PC-9 (cell line): ENCODE results near the gene ORAI3.

Experiments
- EZH2 ChIP-seq: fragments of 200-600 bp; sonication (generic); IDR thresholded peaks from 2 replicates; pipeline ENCODE4 v1.8.0; 2017; ENCODE audit warnings: antibody characterized with exemption, low read depth
- TF ChIP-seq, protein P1 (sequence below): fragments of 200-600 bp; sonication (generic); conservative IDR thresholded peaks from 2 replicates; pipeline ENCODE4 v1.6.1; 2017; ENCODE audit warnings: mixed run types, antibody characterized with exemption, mild to moderate bottlenecking, moderate library complexity

DNA sequence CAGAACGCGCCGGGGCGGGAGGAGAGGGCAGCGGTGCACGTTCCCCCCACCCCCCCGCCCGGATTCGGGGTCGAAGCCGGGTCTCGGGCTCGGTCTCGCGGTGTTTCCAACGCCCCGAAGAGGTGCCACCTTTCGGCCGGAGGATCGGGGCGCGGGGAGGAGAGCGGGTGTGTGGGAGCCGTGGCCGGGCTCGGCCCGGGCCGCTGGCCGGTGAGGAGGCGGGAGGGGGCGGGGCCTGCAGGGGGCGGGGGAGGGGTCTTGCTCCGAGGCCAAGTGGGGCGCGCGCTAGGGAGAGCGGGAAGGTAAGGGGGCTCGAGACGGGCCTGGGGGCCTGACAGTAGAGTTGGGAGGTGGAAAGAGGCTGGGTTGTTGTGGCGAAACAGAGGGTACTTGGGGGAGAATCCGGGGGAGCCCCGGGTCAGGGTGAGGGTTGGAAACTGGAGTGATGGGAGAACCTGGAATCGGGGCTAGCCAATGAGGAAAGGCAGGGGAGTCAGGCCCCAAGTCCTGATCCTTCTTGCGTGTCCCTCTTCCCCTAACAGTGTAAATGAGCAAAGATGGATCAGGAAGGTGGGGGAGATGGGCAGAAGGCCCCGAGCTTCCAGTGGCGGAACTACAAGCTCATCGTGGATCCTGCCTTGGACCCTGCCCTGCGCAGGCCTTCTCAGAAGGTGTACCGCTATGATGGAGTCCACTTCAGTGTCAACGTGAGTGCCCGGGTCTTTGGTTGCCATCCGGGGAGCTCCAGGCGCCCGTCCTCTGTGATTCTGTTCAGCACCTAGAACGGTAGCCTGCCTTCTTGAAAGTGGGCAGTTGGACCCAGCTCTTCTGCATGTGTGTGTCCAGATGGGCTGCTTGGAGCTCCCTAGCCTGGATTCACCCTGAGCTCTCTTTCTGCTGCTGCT is 9.6 kb downstream of the ORAI3 start:
- TF ChIP-seq, protein P1, sequence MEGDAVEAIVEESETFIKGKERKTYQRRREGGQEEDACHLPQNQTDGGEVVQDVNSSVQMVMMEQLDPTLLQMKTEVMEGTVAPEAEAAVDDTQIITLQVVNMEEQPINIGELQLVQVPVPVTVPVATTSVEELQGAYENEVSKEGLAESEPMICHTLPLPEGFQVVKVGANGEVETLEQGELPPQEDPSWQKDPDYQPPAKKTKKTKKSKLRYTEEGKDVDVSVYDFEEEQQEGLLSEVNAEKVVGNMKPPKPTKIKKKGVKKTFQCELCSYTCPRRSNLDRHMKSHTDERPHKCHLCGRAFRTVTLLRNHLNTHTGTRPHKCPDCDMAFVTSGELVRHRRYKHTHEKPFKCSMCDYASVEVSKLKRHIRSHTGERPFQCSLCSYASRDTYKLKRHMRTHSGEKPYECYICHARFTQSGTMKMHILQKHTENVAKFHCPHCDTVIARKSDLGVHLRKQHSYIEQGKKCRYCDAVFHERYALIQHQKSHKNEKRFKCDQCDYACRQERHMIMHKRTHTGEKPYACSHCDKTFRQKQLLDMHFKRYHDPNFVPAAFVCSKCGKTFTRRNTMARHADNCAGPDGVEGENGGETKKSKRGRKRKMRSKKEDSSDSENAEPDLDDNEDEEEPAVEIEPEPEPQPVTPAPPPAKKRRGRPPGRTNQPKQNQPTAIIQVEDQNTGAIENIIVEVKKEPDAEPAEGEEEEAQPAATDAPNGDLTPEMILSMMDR: no peak
- TF ChIP-seq EZH2: no peak
